ENCODE data around the gene KCTD15.

The KCTD15 gene

GRCh38 chr19:33799476-33799875, 2.8 kb downstream of the KCTD15 start:
- H3K27ac Mint-ChIP-seq: no peak overlapping the region
- no peaks in the 10 kb centered on the region for H3K9me3 Mint-ChIP-seq
- DNase-seq (no peak), ATAC-seq (no peak)
- no peak overlapping the region for H3K4me3 Mint-ChIP-seq
- H3K4me1 Mint-ChIP-seq: peaks cover 2% of the 10 kb centered on the region
- H3K36me3 Mint-ChIP-seq (ENCODE audit: low read depth): no peaks in the 10 kb centered on the region
- peaks cover 22% of the 10 kb centered on the region for H3K27me3 Mint-ChIP-seq

- Mint-ChIP-seq H3K4me1 (peaks cover 2% of the 10 kb centered on the region), H3K27ac (no peak overlapping the region), H3K36me3 (ENCODE audit: low read depth) (no peaks in the 10 kb centered on the region), H3K27me3 (peaks cover 20% of the 10 kb centered on the region), H3K4me3 (no peak overlapping the region), H3K9me3 (no peaks in the 10 kb centered on the region)
- ATAC-seq (no peak), DNase-seq (no peak)
These were observed 3.5 kb downstream of the KCTD15 start for GRCh38 chr19:33800012-33800680.

- H3K9me3 Mint-ChIP-seq: no peaks in the 10 kb centered on the region
- H3K4me3 Mint-ChIP-seq: no peak overlapping the region
- H3K27ac Mint-ChIP-seq: no peak overlapping the region
- DNase-seq: no peak
- no peaks in the 10 kb centered on the region for H3K36me3 Mint-ChIP-seq (ENCODE audit: low read depth)
- H3K4me1 Mint-ChIP-seq: peaks cover 2% of the 10 kb centered on the region
- H3K27me3 Mint-ChIP-seq: peaks cover 20% of the 10 kb centered on the region
- ATAC-seq: no peak
These were observed 4.7 kb downstream of the KCTD15 start for GRCh38 chr19:33801411-33801810.

GRCh38 chr19:33802001-33802400, 5.3 kb downstream of the KCTD15 start:
- no peaks in the 10 kb centered on the region for H3K9me3 Mint-ChIP-seq
- ATAC-seq (no peak), DNase-seq (no peak)
- H3K4me1 Mint-ChIP-seq: peaks cover 2% of the 10 kb centered on the region
- H3K36me3 Mint-ChIP-seq (ENCODE audit: low read depth): no peaks in the 10 kb centered on the region
- H3K27ac Mint-ChIP-seq: no peak overlapping the region
- peaks cover 20% of the 10 kb centered on the region for H3K27me3 Mint-ChIP-seq
- H3K4me3 Mint-ChIP-seq: no peak overlapping the region

- peaks cover 18% of the 10 kb centered on the region for H3K27me3 Mint-ChIP-seq
- H3K27ac Mint-ChIP-seq: no peak overlapping the region
- H3K4me3 Mint-ChIP-seq: no peak overlapping the region
- H3K4me1 Mint-ChIP-seq: no peaks in the 10 kb centered on the region
- no peaks in the 10 kb centered on the region for H3K9me3 Mint-ChIP-seq
- no peaks in the 10 kb centered on the region for H3K36me3 Mint-ChIP-seq (ENCODE audit: low read depth)
- ATAC-seq (no peak), DNase-seq (no peak)
These were observed 6.1 kb downstream of the KCTD15 start for GRCh38 chr19:33802801-33803200.

- H3K27ac Mint-ChIP-seq: no peak overlapping the region
- DNase-seq (no peak), ATAC-seq (no peak)
- no peaks in the 10 kb centered on the region for H3K9me3 Mint-ChIP-seq
- peaks cover 18% of the 10 kb centered on the region for H3K27me3 Mint-ChIP-seq
- H3K4me3 Mint-ChIP-seq: no peak overlapping the region
- H3K4me1 Mint-ChIP-seq: no peaks in the 10 kb centered on the region
- H3K36me3 Mint-ChIP-seq (ENCODE audit: low read depth): no peaks in the 10 kb centered on the region
These were observed 6.7 kb downstream of the KCTD15 start for GRCh38 chr19:33803383-33803782.

GRCh38 chr19:33804021-33804799, 7.5 kb downstream of the KCTD15 start:
- DNase-seq (no peak), ATAC-seq (no peak)
- Mint-ChIP-seq H3K27ac (no peak overlapping the region), H3K4me3 (no peak overlapping the region), H3K36me3 (ENCODE audit: low read depth) (no peaks in the 10 kb centered on the region), H3K27me3 (peaks cover 10% of the 10 kb centered on the region), H3K4me1 (no peaks in the 10 kb centered on the region), H3K9me3 (no peaks in the 10 kb centered on the region)

- H3K4me3 Mint-ChIP-seq: no peak overlapping the region
- H3K27me3 Mint-ChIP-seq: no peaks in the 10 kb centered on the region
- H3K36me3 Mint-ChIP-seq (ENCODE audit: low read depth): no peaks in the 10 kb centered on the region
- no peaks in the 10 kb centered on the region for H3K4me1 Mint-ChIP-seq
- DNase-seq (no peak), ATAC-seq (no peak)
- no peak overlapping the region for H3K27ac Mint-ChIP-seq
- H3K9me3 Mint-ChIP-seq: no peaks in the 10 kb centered on the region
These were observed 8.6 kb downstream of the KCTD15 start for GRCh38 chr19:33805313-33805712.

- Mint-ChIP-seq H3K27ac (no peak overlapping the region), H3K4me3 (no peak overlapping the region), H3K9me3 (no peaks in the 10 kb centered on the region), H3K27me3 (no peaks in the 10 kb centered on the region), H3K4me1 (no peaks in the 10 kb centered on the region), H3K36me3 (ENCODE audit: low read depth) (no peaks in the 10 kb centered on the region)
- no peak for ATAC-seq
- DNase-seq: no peak
These were observed 9.3 kb downstream of the KCTD15 start for GRCh38 chr19:33805840-33806433.

GRCh38 chr19:33806434-33806881, 9.8 kb downstream of the KCTD15 start:
- H3K4me3 Mint-ChIP-seq: no peak overlapping the region
- DNase-seq (no peak), ATAC-seq (no peak)
- no peaks in the 10 kb centered on the region for H3K27me3 Mint-ChIP-seq
- no peak overlapping the region for H3K27ac Mint-ChIP-seq
- H3K4me1 Mint-ChIP-seq: no peaks in the 10 kb centered on the region
- no peaks in the 10 kb centered on the region for H3K36me3 Mint-ChIP-seq (ENCODE audit: low read depth)
- H3K9me3 Mint-ChIP-seq: no peaks in the 10 kb centered on the region

- Mint-ChIP-seq H3K9me3 (no peaks in the 10 kb centered on the region), H3K27ac (no peak overlapping the region), H3K4me1 (no peaks in the 10 kb centered on the region), H3K27me3 (no peaks in the 10 kb centered on the region), H3K4me3 (no peak overlapping the region), H3K36me3 (ENCODE audit: low read depth) (no peaks in the 10 kb centered on the region)
- DNase-seq: no peak
- no peak for ATAC-seq
These were observed 11.7 kb downstream of the KCTD15 start for GRCh38 chr19:33808399-33808798.

- Mint-ChIP-seq H3K9me3 (no peaks in the 10 kb centered on the region), H3K36me3 (ENCODE audit: low read depth) (no peaks in the 10 kb centered on the region), H3K4me3 (no peak overlapping the region), H3K4me1 (no peaks in the 10 kb centered on the region), H3K27me3 (no peaks in the 10 kb centered on the region), H3K27ac (no peak overlapping the region)
- ATAC-seq (no peak), DNase-seq (no peak)
These were observed 13.3 kb downstream of the KCTD15 start for GRCh38 chr19:33809960-33810359.

- Mint-ChIP-seq H3K27me3 (no peaks in the 10 kb centered on the region), H3K9me3 (no peaks in the 10 kb centered on the region), H3K36me3 (ENCODE audit: low read depth) (no peaks in the 10 kb centered on the region), H3K4me1 (no peaks in the 10 kb centered on the region), H3K27ac (no peak overlapping the region), H3K4me3 (no peak overlapping the region)
- ATAC-seq (no peak), DNase-seq (no peak)
These were observed 14.2 kb downstream of the KCTD15 start for GRCh38 chr19:33810821-33811220.

GRCh38 chr19:33811246-33811645, 14.6 kb downstream of the KCTD15 start:
- H3K4me1 Mint-ChIP-seq: no peaks in the 10 kb centered on the region
- no peaks in the 10 kb centered on the region for H3K36me3 Mint-ChIP-seq (ENCODE audit: low read depth)
- DNase-seq (no peak), ATAC-seq (no peak)
- H3K27ac Mint-ChIP-seq: no peak overlapping the region
- H3K9me3 Mint-ChIP-seq: no peaks in the 10 kb centered on the region
- no peaks in the 10 kb centered on the region for H3K27me3 Mint-ChIP-seq
- H3K4me3 Mint-ChIP-seq: no peak overlapping the region

- no peak overlapping the region for H3K4me3 Mint-ChIP-seq
- DNase-seq (no peak), ATAC-seq (no peak)
- no peaks in the 10 kb centered on the region for H3K9me3 Mint-ChIP-seq
- peaks cover under 1% of the 10 kb centered on the region for H3K27me3 Mint-ChIP-seq
- no peaks in the 10 kb centered on the region for H3K4me1 Mint-ChIP-seq
- no peak overlapping the region for H3K27ac Mint-ChIP-seq
- no peaks in the 10 kb centered on the region for H3K36me3 Mint-ChIP-seq (ENCODE audit: low read depth)
These were observed 15.2 kb downstream of the KCTD15 start for GRCh38 chr19:33811736-33812387.

Data from activated naive CD8-positive, alpha-beta T cell treated with anti-CD3 and anti-CD28 coated beads, Interleukin-2, amount 50 U/mL, for 24 hours (primary cell).